Measurements from ENCODE around the gene LRCH3.
"Not testable (repeated sequence)": the region's sequence is repeated elsewhere in the genome, so short reads cannot be mapped to it uniquely, and the experiment has no call there.

Gene LRCH3

DNA sequence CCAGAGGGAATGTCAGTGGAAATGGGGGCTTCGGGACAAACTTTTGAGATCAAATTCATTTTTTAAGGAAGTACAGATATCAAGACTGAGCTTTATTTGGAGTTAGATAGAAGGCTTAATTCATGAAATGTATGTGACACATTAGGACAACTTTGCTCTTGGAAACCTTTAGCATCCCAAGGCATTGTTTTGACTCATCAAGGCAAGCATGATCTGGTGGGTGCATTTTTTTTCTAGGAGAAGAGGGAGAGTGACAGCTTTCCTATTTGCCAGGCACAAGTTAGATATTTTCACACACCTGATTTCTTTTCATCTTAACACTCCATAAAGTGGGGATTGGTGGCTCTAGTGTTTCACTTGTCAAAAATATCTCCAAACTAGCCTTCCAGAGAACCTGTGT lies 97.5 kb downstream of the LRCH3 start:
- FAIRE-seq: no peak

DNA sequence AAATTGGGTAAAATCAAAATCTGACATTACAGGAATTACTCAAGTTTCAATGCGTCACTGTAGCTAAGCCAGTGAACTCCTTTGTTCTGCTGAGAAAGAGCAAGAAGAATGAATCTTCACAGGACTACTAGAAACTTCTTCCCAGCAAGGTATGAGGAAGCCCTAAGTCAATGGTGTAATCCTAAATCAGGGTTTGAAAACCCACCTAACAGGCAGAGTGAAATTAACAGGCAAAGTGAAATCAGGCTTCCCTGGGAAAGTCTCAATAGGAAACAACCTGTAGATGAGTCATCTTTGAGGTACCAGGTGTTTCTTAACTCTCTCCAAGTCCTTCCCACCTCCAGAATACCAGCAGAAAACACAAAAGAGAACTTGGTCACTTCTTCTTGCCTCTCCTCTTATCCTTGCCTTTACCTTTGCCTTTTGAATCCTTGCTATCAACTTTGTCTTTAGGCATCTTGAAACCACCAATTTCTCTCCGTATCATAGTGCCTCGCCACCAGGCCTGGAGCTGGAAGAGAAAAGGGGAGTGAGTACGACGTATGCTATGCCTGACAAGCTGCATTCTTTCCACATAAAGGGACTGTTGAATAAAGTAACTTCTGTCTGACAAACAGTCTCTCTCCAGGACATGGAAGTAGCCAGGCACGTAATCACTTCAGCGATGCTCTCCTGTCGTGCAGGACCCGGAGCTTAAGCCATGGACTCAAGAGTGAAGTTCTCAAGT lies 98.3 kb downstream of the LRCH3 start:
- FAIRE-seq: no peak

DNA sequence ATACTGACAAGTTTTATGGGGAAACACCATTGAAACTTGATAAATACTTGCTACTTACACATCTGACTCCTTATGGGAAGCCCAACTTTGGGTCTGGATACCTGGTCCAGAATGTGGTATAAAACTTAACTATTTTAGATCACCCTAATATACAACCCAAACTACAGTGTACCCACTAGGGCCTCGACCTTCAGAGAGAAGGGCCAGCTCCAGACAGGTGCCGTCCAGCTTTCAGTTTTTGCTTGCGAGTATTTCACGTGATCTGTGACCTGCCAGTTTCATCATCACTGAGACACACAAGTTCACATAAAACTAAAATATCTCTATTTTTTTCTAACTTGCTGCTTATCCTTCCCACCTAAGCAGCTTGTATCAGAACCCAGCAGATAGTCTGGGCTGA lies 99.6 kb downstream of the LRCH3 start:
- FAIRE-seq: no peak

DNA sequence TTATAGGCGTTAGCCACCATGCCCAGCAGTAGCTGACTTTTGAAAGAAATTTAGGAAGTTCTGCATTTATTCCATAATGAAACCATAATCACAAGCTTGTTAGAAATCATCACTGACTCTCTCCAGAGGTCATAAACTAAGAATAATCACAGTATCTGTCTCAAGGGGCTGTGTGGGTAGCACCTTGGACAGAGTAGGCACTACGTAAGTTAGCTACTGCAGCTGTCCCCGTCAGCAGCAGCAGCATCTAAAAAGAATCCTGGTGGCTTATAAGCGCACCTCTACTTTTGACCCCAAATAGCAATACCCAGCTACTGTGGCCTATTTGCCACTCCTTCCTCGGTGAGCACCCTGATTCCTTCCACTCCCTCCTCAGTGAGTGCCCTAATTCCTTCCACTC lies 101.1 kb downstream of the LRCH3 start:
- FAIRE-seq: no peak

DNA sequence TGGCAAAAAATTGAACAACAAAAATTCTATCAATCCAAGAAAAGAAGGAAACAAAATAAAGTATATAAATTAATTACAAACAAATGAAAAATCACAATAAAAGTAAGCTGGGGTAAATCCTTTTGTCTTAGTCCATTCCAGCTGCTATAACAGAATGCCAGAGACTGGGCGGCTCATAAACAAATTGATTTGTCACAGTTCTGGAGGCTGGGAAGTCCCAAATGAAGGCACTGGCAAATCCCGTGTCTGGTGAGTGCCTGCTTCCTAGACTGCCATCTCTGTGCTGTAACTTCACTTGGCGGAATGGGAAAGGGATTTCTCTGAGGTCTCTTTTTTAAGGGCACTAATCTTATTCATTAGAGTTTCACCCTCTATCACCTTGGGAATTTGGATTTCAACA lies 105.4 kb downstream of the LRCH3 start:
- no peak for FAIRE-seq

DNA sequence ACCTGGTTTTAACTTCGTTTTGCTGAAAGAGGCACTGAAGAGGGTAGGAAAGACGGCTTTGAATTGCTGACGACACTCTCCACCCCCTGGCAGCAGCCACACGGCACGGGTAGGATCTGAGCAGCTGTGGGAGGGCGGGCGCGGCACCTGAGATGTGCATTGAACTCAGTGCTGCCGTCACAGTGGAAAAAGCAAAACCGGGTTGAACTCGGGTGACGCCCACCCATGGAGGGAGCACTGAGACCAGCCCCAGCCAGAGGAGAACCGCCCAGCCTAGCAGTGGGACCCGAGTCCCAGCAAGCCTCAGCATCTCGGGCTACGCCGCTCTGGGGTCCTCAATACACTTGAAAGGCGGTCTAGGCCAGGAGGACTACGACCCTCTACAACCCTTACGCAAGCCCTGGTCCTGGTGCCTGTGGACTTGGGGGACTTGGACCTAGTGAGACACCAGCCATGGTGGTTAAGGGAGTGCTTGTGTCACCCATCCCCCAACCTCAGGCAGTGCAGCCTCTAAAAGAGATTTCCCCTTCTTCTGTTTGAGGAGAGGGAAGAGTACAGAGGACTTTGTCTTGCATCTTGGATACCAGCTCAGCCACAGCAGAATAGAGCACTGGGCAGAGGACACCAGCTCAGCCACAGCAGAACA lies 108.9 kb downstream of the LRCH3 start:
- FAIRE-seq: no peak

DNA sequence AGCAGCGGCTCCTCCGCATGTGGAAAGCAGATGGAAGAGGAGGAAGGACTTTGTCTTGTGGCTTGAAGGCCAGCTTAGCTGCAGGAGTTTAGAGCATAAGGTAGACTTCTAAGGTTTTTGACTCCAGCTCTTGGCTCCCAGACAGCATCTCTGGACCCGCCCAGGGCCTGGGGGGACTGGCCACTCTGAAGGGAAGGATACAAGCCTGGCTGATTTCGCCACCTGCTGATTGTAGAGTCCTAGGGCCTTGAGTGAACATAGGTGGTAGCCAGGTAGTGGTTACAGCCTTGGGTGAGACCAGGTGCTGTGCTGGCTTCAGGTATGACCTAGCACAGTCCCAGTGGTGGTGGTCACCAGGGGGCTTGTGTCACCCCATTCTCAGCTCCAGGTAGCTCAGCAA lies 110.6 kb downstream of the LRCH3 start:
- FAIRE-seq: no peak

DNA sequence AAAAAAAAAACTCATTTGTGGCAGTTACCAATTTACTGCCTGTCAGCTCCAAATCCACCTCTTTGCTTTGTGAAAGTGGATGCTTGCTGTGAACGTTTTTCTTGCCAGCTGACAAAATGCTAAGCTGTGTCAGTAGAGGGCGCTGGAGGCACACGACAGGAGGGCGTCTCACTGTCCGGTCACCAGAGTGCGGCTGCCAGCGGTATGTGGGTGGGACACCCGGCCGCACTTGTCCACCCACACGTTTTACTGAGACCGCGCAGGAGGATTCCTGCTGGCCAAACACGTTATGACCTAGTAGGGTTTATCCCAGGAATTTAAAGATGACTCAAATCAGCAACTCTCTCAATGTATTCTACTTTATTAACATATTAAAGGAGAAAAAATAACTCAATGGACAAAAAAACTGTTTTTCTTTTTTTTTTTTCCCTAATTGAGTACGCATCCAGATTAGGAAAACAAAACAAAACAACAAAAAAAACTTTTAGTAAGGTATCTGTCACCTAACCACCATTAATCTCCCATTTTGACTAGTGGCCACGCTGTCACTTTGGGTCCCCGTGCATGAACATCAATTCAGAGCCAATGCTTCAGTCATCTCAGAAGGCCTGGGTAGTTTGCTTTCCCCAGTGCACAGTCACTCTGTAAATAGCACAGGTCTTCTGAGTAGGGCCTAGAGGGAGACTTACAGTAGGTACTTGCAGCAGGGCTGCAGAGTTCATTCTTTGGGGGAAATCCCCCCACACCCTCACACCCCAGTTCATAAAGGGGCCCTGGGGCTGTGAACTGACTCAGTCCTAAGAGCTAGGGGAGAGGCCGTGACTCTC lies 115.2 kb downstream of the LRCH3 start:
- no peak for FAIRE-seq

DNA sequence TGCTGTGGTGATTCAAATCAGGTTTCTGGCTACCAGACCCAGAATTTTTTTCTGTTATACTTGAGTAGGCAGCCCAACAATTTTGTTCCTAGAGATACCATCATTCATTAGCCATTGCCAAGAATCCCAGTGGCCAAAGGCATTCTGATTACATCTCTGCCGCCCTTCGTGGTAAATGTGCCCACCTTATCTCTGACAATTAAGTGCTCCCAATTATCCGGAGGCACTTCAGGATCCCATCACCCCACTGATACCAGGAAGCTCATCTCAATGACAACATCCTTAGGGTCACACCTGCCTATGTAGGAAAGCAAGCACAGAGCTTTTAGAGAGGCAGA lies 115.8 kb downstream of the LRCH3 start:
- FAIRE-seq: no peak

DNA sequence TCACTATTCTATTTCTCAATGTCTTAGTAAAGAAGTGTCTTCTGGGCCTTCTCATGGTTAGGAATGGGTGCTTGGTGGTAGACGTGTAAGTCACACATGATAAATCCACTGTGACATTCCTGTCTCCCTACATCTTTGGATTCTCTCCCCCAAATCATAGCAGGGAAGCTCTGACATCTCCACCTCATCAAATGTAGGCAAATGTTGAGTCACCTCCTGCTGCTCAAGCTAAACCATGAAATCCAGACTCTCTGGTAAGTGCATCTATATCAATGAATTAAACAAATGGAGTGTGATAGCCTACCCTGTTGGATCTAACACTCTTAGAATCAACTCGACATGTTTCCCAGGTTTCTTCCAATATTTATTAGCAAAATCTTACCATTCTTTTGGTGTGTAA lies 116.1 kb downstream of the LRCH3 start:
- no peak for FAIRE-seq

DNA sequence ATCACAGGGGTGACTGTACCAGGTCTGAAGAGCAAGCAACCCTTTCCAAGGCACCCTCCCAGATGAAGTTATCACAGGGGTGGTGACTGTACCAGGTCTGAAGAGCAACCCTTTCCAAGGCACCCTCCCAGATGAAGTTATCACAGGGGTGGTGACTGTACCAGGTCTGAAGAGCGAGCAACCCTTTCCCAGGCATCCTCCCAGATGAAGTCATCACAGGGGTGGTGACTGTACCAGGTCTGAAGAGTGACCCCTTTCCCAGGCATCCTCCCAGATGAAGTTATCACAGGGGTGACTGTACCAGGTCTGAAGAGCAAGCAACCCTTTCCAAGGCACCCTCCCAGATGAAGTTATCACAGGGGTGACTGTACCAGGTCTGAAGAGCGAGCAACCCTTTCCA lies 117.5 kb downstream of the LRCH3 start:
- not testable (repeated sequence) for FAIRE-seq

DNA sequence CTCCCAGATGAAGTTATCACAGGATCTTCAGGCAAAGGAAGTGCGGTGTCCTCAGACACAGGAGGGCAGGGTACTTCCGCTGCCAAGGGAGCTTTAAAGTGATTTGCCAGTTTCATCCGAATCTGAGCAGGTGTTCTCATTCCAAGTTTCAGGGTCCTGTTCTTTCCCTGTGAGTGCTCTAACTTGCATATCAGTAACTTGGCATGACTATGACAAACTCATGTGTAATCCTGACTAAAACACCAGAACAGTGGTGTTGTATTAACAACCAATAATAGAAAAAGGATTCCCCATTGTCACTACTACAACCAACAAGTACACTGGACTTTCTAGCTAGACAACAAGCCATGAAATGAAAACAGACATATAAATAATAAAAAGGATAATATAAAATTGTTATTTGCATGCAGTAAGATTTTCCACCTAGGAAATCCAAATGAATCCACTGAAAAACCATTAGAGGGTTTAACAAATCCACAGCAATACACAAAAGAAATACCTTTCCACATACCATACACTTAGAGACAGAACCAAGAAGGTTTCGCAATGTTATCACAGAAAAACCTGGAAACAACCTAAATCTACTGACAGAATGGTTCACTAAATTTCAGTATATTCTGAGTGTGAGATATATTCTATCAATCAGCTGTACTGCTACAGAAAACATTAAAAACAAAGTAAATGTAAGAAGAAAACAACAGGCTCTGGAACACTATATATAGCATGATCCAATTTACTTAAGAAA lies 118.1 kb downstream of the LRCH3 start:
- no peak for FAIRE-seq

DNA sequence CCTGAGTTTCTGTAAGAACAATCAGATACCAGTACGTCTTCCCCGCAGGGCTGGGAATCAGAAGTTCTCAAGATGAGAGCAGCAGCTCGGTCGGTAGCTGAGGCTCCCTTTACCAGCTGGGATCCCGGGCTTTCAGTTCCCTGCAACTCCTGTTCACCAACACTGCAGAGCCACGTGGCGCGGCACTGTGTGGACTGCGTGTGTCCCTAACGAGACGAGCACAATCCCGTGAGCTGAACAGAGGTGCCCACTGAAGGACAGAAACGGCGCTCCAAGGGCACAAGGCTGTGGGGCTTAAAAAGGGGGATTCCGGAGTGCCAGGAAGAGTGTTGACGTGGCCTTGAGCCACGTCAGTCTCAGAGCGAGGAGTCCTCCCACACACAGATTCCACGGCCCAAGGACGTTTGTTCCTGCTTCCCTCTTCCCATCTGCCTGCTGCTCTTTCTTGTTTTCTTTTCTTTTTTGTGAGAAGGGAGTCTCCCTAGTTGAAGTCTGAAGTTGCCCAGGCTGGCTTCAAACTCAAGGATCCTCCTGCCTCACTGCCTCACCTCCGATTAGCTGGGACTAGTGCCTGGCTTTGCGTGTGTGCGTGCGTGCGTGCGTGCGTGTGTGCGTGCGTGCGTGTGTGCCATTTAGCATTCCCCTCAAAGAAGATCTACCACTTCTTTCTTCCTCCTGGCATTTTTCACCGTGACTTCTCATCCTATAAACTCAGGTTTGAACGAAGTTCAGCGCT lies 121.9 kb downstream of the LRCH3 start:
- no peak for FAIRE-seq

DNA sequence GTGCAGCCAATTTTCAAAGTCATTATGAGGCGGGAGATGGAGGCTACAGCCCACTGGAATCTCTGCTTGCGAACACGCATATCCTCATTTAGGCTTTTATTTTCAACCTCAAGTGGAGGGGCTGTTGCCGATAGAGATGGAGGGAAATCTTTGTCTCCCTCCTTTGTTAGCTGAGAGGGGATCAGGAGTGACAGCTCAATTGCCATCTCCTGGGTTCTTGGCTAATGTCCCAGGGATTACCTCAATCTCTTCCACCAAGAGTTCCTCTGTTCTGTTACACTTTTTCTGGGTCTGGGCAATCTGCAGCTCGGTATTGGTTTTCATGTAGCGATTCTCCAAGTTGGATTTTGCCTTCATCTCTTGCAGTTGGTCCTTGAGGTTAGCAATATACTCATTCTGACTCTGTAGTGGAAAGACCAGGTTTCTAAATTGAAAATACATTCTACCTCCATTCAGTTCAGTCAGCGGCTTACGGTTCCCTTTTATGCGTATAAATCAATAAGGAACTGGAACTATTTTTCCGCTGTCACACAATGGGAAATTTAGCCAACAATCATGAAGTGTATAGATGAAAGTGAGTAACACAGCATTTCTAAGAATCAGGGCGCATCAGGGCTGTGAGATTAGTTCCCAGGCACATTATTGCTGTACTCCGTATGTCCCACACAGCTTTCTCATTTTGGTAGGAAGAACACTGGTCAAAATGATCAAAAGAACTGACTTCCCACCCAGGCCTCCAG lies 122.8 kb downstream of the LRCH3 start:
- no peak for FAIRE-seq

DNA sequence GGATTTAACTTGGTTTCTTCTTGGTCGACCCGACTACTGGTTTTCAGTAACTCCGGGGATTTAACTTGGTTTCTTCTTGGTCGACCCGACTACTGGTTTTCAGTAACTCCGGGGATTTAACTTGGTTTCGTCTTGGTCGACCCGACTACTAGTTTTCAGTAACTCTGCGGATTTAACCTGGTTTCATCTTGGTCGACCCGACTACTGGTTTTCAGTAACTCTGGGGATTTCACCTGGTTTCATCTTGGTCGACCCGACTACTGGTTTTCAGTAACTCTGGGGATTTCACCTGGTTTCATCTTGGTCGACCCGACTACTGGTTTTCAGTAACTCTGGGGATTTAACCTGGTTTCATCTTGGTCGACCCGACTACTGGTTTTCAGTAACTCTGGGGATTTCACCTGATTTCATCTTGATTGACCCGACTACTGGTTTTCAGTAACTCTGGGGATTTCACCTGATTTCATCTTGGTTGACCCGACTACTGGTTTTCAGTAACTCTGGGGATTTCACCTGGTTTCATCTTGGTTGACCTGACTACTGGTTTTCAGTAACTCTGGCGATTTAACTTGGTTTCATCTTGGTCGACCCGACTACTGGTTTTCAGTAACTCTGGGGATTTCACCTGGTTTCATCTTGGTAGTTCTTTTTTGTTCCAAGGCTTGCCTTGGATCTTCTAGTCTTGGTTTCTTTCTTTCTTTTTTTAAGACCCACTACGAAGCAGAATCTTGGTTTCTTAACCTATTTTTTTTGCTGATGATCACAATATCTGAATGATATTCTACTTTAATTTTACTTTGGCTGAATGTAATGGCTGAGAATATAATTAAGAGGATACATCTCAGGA lies 130.6 kb downstream of the LRCH3 start:
- not testable (repeated sequence) for FAIRE-seq

DNA sequence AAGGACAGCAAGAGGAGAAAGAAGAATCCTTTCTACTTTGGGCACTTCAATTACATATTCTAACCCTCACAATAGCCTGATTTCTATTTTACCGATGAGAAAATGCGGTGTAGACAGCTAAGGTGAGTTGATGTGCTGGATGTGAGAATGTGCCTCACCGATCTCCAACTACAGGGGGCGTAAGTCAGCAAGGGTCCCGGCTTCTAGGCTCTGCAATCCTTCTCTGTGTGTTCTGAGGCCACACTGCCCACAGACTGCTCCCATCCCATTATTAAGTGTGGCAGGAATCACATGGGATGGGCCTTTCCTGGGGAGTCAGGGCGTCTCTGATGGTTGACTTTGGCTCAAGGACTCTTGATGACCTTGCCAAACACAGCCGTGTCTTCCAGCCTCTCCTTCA lies 135.4 kb downstream of the LRCH3 start:
- no peak for FAIRE-seq

DNA sequence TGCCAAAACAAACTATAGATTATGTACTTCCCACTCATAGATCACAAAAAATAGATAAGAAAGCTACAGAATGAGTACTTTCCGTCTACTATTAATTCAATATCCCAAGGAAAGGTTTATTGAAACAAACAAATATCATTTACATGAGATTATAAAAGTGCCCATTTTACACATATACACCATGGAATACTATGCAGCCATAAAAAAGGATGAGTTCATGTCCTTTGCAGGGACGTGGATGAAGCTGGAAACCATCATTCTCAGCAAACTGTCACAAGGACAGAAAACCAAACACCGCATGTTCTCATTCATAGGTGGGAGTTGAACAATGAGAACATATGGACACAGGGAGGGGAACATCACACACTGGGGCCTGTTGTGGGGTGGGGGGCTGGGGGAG lies 136.5 kb downstream of the LRCH3 start:
- not testable (repeated sequence) for FAIRE-seq

DNA sequence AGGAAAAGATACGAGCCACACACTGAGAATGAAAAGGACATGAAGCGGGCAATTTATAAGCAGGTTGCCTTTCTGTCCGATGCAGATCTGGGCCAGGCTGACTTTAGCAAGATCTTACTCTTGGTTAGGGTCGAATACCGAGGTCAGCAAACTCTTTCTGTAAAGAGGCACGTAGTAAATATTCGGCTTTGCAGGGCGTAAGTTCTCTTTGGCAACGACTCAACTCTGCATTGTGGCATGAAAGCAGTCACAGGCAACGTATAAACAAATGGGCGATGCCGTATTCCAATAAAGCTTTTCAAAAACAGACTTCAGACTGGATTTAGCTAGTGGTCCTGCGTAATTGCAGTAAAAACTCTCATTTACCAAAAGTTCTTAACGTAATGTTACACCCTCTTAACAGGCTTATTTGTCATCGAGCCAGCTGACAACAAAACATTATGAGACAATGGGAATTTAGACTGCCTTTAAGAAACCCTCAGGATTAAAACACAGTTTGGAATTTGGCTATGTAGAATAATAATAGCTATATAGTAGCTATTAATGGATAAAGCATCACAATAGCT lies 145.8 kb downstream of the LRCH3 start:
- FAIRE-seq: no peak

Measured in TTC549 (cell line).